DMS153 treated with DMSO at 0.1 percent for 48 hours (cell line): ENCODE data around the gene DIO3.
"Not testable (repeated sequence)": the region's sequence is repeated elsewhere in the genome, so short reads cannot be mapped to it uniquely, and the experiment has no call there.

ENCODE experiments used
- DNase-seq: peaks from one replicate; lab custom pipeline; 2025; ENCODE audit not compliant: unreplicated experiment; lab: John Stamatoyannopoulos, UW

Gene DIO3

DNA sequence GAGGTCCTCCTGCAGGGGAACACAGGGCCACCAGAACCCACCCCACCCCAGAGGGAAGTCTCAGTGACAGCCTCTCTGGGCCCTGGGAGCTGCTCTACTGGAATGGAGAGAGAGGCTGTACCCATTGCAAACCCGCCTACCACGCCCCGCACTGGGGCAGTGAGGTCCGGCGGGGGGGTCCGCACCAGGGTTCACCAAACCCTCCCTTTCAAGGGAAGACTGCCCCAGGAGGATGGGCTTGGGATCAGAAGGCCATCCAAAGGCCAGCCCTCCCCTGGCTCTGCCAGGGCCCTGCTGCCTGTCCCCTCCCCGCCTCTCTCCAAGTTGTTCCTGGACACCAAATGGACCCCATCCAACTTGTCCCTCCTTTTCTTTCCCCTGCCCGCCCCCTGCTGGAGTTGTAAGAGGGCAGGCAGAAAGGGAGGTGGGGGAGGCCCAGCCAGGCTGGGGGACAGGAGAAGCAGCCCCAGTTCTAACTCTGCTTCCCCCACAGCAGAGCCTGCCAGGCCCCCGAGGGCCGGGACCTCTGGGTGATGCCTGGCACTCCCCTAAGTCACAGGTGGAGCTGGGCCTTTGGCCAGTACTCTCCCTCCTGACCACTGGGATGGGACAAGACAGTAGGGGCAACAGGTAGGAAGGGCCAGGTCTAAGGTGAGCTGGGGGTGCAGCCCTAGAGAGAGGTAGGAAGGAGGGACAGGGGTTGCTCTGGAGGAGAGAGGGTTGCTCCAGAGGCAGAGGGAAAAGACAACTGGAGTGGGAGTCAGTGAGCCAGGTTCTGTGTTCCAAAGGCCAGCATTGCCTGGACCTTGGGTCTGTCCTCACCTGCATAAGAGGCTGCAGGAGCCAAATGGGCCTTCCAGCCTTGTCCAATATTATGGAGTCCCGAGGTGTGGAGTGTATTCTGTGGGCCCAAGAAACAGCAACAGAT is 3.2 kb upstream of the DIO3 start:
- DNase-seq, result no peak

DNA sequence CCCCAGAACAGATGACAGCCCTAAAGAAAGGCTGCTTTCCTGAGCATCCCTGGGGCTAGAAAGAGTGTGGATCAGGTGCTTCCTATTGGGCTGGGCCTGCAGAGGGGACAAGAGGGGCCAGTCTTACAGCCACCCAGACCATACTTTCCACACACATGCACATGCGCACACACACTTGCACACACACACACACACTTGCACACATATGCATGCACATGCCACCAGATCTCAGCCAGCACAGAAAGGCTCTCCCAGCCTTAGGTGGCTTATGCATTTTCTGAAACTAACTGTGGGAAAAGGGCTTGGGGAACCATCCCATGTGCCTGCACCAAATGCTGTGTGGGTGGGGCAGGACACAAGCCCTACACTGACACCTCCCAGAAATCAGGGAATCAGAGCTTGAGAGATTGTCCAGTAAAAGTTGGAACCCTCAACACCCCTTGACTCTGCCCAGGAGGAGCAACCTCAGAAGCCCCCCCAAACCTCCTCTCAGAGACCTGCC is 2.5 kb upstream of the DIO3 start:
- no peak for DNase-seq

DNA sequence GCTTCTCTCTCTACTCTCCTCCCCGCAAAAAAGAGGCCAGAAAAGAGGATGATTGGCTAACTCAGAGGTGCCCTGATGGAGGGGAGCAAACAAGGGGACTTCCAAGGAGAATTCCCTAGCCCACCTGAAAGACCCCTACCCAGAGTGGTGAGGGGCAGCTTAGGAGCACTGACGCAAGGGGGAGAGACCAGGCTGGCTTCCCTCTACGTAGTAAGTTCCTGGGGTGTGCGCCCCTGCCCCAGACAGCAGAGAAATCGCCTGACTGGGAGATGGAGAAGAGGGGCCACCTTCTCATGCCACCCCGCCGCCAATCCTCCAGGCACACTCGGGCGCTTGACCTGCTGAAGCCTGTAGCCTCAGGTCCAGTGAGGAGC is 2.1 kb upstream of the DIO3 start:
- DNase-seq, result no peak

DNA sequence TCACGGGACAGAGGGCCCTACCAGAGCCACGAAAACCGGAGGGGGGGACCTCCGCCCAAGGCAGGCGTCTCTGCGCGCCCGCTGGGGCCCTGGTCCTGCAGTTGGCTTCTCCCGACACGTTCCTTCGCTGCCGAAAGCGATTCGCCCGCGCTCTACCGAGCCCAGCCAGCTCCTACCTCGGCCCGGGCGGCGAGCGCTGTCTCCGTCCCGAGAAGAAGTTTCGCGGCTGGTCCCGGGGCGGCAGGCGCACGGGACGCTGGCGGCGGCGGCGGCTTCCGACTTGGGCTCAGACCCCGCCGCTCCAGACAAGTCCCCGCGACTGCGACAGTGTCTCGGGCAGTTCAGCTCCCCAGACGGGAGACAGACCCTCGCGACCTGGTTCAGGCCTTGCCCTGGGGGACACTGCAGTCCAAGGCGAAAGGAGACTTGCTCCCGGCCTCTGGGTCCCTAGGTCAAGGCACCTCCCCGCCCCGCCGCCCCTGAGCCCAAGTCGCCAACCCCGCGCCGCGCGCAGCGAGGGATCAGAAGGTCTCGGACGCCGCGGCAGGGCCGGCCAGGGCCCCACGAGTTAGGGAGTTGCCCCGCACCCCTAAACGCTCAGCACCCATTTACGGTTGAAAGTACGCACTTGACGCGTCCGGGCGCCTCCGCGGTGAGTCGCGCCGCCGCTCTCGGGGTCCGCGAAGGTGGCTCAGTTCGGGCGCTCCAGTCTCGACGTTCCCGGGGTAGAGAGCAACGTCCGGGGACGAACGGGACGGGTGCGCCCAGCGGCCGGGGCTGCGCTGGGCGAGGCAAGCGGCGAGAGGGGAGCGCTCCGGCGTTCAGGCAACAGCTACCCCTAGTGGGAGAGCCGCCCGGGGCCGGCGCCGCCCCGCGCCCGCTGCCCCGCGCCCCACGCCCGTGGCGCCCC is 1.4 kb upstream of the DIO3 start:
- DNase-seq, result no peak

DNA sequence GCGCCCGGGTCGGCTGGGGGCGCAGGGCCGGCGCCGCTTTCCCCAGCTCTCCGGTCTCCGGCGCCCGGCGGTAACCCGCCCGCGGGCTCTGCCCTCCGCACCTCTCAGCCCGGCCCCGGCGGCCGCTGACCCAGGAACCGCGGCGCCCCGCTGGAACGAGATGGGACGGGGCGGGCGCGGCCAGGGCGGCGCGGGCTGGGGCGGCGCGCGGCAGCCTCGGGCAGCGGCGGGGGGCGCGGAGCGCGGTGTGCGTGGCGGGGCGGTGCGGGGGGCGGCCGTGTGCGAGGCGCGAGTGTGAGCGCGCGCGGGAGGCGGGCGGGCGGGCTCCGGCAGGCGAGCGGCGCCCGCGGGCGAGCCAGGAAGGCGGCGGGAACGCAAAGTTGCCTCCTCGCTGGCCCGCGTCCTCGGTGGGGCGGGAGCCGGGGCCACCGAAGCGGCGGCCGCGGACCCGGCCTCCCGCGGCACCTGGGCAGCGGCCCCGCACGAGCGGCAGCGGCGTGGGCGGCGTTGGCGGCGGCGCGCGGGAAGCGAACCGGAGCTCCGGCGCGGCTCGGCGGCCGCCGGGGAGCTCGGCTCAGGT is 671 bp upstream of the DIO3 start:
- no peak for DNase-seq

DNA sequence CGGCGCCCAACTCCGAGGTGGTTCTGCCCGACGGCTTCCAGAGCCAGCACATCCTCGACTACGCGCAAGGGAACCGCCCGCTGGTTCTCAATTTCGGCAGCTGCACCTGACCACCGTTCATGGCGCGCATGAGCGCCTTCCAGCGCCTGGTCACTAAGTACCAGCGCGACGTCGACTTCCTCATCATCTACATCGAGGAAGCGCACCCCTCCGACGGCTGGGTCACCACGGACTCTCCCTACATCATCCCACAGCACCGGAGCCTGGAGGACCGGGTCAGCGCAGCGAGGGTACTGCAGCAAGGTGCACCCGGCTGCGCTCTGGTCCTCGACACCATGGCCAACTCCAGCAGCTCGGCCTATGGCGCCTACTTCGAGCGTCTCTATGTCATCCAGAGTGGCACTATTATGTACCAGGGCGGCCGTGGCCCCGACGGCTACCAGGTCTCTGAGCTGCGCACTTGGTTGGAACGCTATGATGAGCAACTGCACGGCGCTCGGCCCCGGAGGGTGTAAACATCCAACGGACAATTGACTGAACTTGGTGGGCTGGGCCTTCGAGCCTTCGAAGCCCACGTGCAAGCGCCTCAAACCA is 699 bp downstream of the DIO3 start:
- no peak for DNase-seq

DNA sequence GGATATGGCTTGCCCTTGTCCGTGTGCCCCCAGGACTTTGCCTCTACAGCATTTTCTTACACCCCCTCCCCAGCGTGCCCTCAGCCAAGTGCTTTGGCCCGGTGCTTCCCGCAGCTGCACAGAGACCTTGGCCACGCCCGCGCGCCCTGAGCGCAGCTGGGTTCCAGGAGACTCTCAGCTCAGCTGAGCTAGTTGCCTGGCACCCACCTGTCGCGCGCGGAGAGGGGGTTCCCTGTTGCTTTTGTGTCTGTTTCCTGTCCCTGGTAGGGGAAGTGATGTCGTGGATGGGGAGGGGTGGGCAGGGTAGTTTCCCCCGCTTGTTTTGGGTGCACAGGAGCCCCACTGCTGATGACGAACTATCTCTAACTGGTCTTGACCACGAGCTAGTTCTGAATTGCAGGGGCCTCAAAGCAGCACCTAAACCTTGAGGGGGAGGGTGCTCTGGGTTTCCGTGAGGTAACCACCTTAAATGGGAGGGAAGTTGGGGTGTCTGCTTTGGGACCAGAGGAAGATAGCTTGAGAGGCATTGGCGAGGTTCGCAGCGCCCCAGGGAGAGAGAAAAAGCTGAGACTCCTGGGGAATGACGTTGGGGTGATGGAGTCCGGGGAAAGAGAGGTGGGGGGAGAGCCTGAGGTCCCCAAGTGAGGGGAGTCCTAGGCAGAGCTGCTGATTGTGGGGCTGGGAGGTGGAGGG is 1.5 kb downstream of the DIO3 start:
- DNase-seq, result no peak

DNA sequence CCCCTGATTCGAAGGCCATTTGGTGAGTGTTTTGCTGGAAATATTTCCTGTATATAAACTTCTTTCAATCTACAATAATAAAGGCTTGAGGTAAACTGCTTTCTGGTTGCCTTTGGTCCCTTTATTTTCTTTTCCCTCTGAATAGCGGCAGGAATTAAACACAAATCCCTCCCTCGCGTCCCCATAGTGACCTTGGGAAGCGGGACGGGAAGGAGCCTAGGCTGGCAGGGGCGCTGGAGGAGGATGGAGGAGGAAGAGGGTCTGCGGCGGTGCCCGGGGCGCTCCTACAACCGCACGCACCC is 2.0 kb downstream of the DIO3 start:
- no peak for DNase-seq

DNA sequence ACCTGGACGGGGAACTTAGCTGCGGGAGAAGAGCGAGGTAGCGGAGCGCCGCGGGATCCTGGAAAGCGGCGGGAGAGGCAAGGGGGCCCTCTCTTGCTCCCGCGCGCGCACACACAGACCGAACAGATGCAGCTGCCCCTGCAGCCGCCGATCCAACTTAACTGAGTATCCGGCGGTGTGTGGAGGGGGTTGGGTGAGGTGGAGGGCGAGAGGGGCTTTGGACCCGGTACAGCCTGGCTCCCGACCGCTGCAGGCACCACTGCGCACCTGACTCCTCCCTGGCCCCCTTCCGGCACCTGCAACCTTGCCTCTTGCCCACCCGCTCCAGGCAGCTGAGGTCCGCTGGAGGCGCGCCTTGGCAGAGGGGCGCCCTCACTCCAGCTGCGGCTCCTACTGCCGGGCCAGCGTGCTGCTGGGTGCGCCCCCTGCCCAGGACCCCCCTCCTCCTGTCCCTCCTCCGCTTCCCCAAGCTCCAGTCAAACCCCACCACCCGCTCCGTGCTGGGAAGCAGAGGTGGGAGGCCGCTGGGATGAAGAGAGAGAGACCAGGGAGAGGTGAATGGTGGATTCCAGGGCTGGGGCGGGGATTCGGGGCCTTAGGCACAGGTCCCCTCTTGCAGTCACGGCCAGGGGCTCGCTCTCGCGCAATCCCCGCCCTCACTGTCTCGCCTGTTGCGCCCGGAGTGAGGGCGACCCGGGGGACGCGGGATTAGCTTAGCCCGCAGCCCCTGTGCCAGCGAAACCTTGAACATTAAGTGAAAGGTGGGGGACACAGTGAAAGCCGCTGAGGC is 2.6 kb downstream of the DIO3 start:
- DNase-seq, result no peak

DNA sequence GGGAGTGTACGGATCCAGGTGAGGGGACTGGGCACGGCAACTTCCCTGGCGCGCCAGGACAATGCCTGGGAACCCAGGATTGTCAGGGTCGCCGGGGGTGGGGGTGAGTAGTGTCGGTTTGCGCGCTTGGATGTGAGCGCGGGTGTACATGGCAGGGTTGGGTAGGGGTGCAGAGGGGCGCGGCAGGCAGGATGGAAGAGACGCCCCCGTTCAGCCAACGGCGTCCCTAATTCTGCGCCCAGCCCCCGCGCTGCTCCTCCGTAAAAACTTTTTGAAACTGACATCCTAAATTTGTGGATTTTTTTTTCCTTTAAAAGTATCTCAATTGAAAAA is 3.1 kb downstream of the DIO3 start:
- DNase-seq, result no peak

DNA sequence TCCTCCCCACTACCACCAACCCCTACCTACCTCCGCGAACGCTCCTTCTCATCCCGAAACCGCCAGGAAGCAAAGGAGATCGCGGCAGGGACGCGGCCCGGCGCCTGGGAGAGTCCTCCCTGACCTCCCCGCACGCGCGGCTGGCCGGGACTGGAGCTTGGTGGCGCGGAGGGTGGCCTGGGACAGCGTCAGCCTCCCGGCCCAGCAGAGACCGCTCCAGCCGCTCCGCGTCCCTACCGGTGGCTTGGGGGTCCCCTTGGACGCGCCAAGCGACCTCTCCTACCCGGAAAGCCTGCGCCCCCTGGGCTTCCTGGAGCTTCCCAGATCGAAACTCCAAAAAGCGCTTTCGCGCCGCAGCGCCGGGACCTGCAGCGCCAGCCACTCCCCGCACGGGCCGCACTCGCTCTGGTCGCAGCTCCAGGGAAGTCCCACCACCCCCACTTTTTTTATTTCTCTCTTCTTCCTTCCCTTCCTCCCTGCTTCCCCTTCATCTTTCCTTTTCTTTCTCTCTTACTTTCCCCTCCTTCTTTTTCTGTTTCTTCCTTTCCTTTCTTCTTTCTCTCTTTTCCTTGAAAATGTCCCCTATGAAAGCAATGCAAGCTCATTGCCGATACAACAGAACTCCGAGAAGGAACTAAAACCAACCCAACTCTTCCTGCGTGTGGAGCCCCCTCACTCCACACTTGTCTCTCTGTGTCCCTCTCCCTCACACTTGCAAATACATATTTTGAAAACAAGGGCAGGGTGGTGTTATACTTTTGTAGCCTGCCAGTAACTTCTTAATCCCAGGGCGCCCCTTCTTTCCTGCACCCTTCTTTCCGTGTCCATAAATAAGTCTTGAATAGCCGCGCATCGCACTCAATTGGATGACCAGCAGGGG is 3.8 kb downstream of the DIO3 start:
- DNase-seq, result no peak

DNA sequence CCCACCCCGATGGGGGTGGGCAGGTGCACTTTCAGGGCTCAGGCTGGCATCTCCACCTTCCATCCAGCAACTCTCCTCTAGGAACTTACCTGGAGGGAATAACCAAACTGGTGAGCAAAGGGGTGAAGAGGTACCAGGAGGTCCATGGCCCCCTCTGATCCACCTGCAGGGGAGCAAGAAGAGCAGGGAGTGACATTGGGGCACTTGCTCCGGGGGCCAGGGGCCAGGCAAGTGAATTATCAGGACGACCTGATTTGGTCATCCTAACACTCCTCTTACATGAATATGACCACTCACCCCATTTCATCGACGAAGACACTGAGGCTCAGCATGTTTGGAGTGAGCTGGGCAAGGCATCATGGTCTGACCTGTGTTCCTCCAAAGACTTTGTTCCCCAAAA is 6.0 kb downstream of the DIO3 start:
- no peak for DNase-seq

DNA sequence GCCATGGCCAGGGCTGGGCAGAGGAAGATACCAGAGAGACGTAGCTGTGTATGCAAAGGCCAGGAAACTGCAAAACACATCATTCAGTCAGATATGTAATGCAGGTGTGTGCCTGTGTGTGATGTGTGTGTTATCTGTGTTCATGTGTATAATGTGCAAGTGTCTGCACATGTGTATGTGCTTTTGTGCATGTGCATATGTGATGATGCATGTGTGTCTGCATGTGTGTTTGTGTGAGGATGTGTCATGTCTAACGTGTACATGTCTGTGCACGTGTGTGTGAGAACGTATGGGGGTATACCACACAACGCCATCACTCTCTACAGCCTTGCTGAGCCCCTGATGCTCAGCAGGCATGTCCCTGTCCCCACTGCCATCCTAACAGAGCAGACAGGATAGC is 9.7 kb downstream of the DIO3 start:
- DNase-seq, result no peak

DNA sequence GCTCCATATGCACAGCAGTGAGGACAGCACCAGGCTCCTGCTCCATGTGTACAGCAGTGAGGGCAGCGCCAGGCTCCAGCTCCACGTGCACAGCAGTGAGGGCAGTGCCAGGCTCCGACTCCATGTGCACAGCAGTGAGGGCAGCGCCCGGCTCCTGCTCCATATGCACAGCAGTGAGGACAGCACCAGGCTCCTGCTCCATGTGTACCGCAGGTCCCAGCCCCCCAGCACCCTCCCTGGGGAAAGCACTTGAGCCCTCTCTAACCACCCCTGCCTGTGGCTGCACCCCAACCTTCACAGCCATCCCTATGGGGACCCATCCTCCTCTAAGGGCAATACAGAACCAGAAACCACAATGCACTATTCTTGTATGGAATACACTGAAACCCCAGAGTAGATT is 11.2 kb downstream of the DIO3 start:
- DNase-seq, result not testable (repeated sequence)

DNA sequence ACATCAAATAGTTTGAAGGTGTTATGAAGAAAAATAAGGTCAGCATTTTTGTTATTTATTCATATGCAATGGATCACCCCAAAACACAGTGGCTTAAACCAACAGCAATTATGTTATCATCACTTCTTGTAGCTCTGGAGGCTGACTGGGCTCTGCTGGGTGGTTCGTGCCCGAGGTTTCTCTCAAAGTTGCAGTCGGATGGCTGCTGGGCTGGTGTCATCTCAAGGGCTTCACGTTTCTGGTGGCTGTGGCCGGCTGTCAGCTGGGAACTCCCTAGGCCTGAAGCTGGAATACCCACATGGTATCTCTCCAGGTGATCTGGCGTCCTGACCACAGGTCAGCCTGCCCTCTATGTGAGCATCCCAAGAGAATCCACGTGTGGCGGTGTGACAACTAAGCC is 12.0 kb downstream of the DIO3 start:
- DNase-seq, result no peak

DNA sequence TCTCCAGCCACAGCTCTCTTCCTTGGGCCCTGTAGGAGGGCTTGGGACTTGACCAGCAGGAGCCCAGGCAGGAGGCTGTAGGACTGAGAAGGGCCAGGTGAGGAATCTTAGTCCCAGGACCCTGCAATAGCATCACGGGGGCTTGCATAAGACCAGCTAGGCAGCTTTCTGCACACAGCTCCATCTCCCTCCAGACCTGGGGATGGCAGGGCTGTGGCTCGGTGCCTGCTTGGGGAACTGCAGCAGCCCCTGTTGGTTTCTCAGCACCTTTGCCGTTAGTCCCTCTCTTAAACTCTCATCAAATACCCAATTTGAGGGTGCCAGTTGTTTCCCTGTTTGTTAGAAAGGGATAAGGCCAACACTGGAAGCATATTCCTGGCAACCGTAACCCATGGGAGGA is 14.3 kb downstream of the DIO3 start:
- DNase-seq, result no peak

DNA sequence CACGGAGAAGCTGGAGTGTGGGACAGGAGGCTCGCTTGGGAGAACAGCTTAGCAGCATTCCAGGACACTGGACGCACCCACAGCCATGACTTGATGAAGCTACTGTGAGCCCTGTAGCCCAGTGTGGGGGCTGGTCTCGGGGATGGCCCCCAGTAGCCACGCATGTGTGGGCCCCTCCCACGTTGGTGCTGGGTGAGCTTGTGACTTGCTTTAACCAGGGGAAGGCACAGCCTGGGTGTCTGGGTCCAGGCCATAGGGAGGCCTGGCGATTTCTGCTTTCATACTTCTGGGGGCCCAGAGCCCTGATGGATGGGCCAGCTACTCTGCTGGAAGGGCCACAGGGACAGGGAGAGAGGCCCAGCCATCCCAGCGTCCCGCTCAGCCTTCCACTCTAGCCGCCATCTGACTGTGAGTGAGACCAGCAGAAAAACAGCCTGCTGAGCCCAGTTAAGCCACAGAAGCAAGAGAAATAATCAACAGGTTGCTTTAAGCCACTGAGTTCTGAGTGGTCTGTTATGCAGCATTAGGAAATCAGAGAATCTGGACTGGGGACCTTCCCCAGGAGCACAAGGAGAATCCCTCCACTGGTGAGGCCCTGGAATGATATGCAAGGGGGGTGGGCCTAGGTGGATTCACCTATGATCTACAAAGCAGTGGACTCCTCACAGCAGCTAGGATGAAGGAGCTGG is 16.1 kb downstream of the DIO3 start:
- DNase-seq, result no peak

DNA sequence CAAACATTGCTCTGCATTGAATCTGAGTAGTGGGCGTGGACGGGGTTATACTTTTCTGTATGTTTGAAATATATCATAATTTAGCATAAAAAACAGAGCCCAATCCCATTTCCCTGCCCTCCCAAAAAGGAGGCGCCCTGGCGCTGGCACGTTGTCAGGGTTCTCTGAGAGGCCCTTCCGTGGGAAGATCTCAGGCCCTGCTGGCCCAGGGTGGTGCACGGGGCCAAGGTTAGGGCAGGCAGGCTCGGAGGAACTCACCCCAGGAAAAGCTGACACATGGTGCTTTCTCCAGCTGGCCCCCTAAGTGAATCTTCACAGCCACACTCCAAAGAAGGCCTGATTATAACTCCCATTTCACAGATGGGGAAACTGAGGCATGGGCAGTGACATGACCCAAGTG is 17.2 kb downstream of the DIO3 start:
- no peak for DNase-seq
